Heart left ventricle (tissue), 13 donors: ENCODE results near the gene EFNA2.
"Not testable (repeated sequence)": the region's sequence is repeated elsewhere in the genome, so short reads cannot be mapped to it uniquely, and the experiment has no call there.

Source experiments
- POLR2A ChIP-seq, 2 donors: fragments of 450-650 bp; IDR thresholded peaks; one replicate each; pipeline ENCODE4 v1.6.1; 2017; ENCODE audit warnings: antibody characterized with exemption in 2 of 2, mild to moderate bottlenecking in 2 of 2, moderate library complexity in 2 of 2
- TF ChIP-seq, protein P1 (sequence below), 12 donors: fragments of 200-600 bp; sonication (generic) in 4 of 12; IDR thresholded peaks; one replicate each; pipeline versions ENCODE4 v1.5.0 to v1.8.0; 2018 to 2022; ENCODE audit warnings: antibody characterized with exemption in 12 of 12, mild to moderate bottlenecking in 5 of 12
- donor health status: ischemic (EF 13 %, LVEDD 7.1; RV severe dilation, severe dysfunction).
- donor health status: DM: no; HTN: yes; CAD: no.
- donor health status: DM: no; HTN: no; CAD: no.
- donor health status: ischemic (EF 25% LVEDD 6.9; RV normal size, moderate dysfunction).
- donor health status: ischemic (EF 25% LVEDD 5.7; RV mildly dilated, moderate dysfunction).
- donor health status: ischemic (EF 35%, LVEDD 5.7; RV mildly dilated, moderate dysfunction).
- donor health status: nonischemic (EF 11% LVEDD 7.7; RV severe dilation, severe dysfunction).
- donor health status: DM: yes; HTN: yes; CAD: no.
- donor health status: PGD.
- donor health status: ischemic (EF 29% LVEDD 5.4; RV normal size, mild dysfunction).
- donor health status: nonischemic (EF 23%, LVEDD 6.1; RV moderate dilation, normal function).

- TF ChIP-seq, protein P1, sequence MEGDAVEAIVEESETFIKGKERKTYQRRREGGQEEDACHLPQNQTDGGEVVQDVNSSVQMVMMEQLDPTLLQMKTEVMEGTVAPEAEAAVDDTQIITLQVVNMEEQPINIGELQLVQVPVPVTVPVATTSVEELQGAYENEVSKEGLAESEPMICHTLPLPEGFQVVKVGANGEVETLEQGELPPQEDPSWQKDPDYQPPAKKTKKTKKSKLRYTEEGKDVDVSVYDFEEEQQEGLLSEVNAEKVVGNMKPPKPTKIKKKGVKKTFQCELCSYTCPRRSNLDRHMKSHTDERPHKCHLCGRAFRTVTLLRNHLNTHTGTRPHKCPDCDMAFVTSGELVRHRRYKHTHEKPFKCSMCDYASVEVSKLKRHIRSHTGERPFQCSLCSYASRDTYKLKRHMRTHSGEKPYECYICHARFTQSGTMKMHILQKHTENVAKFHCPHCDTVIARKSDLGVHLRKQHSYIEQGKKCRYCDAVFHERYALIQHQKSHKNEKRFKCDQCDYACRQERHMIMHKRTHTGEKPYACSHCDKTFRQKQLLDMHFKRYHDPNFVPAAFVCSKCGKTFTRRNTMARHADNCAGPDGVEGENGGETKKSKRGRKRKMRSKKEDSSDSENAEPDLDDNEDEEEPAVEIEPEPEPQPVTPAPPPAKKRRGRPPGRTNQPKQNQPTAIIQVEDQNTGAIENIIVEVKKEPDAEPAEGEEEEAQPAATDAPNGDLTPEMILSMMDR (IDR thresholded peaks at IDR 0.05): not testable (repeated sequence)
- not testable (repeated sequence) for TF ChIP-seq POLR2A (IDR thresholded peaks at IDR 0.05)
Measured at GRCh38 chr19:1320282-1320650, 34.6 kb downstream of the EFNA2 start.
